ENCODE measurements around the gene BLOC1S4.

DNA sequence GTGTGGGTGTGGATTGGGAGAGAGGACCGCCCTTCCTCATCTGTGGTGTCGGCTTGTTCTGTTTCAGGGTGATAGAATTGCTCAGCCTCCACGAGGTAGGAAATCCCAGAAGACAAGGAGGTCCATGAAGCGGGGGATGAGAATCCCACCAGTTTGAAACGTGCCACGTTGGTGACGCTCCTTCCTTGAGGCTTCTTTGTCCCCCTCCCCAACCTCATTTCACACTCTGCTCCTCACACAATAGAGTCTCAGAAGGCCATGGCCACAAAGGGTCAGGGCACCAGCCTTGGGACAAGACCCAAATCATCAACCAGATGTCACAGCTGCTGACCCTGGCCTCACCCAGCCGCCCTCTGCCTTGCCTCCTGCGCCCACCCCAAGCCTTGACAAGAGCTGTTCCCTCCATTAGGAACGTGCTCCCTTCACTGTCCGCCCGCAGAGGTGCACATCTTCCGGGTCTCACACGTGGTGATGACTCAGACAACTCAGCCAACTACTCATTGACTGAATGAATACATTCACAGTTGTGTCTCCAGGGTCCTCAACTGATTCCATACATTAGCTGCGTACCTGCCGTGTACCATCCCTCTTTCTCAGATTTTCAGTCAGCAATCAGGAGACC is 18.3 kb downstream of the BLOC1S4 start:
- TF ChIP-seq POLR2AphosphoS5 (IDR thresholded peaks at IDR 0.05; ENCODE audit: low read depth, low read length) = no peak
- TF ChIP-seq EZH2 (IDR thresholded peaks at IDR 0.05) = no peak
- no peak for TF ChIP-seq POLR2A (IDR thresholded peaks at IDR 0.05; ENCODE audit: borderline replicate concordance, extremely low read depth, insufficient read depth, insufficient read length)
- TF ChIP-seq, protein P1, sequence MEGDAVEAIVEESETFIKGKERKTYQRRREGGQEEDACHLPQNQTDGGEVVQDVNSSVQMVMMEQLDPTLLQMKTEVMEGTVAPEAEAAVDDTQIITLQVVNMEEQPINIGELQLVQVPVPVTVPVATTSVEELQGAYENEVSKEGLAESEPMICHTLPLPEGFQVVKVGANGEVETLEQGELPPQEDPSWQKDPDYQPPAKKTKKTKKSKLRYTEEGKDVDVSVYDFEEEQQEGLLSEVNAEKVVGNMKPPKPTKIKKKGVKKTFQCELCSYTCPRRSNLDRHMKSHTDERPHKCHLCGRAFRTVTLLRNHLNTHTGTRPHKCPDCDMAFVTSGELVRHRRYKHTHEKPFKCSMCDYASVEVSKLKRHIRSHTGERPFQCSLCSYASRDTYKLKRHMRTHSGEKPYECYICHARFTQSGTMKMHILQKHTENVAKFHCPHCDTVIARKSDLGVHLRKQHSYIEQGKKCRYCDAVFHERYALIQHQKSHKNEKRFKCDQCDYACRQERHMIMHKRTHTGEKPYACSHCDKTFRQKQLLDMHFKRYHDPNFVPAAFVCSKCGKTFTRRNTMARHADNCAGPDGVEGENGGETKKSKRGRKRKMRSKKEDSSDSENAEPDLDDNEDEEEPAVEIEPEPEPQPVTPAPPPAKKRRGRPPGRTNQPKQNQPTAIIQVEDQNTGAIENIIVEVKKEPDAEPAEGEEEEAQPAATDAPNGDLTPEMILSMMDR (IDR thresholded peaks at IDR 0.05 in 2 of 3, conservative IDR thresholded peaks at IDR 0.05 in 1 of 3; ENCODE audit: borderline replicate concordance in 1 of 3, insufficient read depth in 1 of 3, low read depth in 2 of 3, low read length in 2 of 3) = no peak
- TF ChIP-seq CBX3 (IDR thresholded peaks at IDR 0.05; ENCODE audit: low read depth) = no peak
- TF ChIP-seq SIN3A (IDR thresholded peaks at IDR 0.05; ENCODE audit: low read depth) = no peak
- TF ChIP-seq, protein P2, sequence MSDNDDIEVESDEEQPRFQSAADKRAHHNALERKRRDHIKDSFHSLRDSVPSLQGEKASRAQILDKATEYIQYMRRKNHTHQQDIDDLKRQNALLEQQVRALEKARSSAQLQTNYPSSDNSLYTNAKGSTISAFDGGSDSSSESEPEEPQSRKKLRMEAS (IDR thresholded peaks at IDR 0.05) = no peak
- TF ChIP-seq FOSL1 (IDR thresholded peaks at IDR 0.05; ENCODE audit: low read depth) = no peak
